Caco-2 (cell line): Measurements from ENCODE around the gene CPLX3. TPM values are rescaled to one million over a fixed set of nuclear protein-coding genes. Genes with fewer than 3 reads are reported as not detected.
"Not testable (repeated sequence)": the region's sequence is repeated elsewhere in the genome, so short reads cannot be mapped to it uniquely, and the experiment has no call there.

ENCODE experiments used
- BruUV-seq: library from RNA; stranded (reverse); fragments of 400-500 nt; replicated peaks from 2 replicates; lab custom pipeline; 2021; lab: Mats Ljungman, UMichigan
- CTCF ChIA-PET: fragments of 300-600 bp; sonication (Branson Sonifier 250); formaldehyde crosslinking; loops from one replicate; lab custom pipeline; 2022; ENCODE audit warnings: antibody characterized with exemption; lab: Charles Lee
- POLR2A ChIA-PET: fragments of 300-600 bp; sonication (Branson Sonifier 250); formaldehyde crosslinking; loops from one replicate; lab custom pipeline; 2022; ENCODE audit warnings: antibody characterized with exemption; lab: Charles Lee
- DNase-seq, 2 experiments: peaks; one replicate each; pipeline versions ENCODE4 v3.0.0 to v3.0.0-alpha.2; 2020 to 2022
- H3K27me3 ChIP-seq: replicated peaks from 2 replicates; pipeline ENCODE4 v1.6.0; 2011; ENCODE audit warnings: low read length; ENCODE audit not compliant: control insufficient read depth, insufficient read depth
- H3K36me3 ChIP-seq: 2 replicates; pipeline ENCODE4 v1.5.1; 2011; ENCODE audit warnings: low read length; ENCODE audit not compliant: control insufficient read depth, insufficient read depth
- H3K4me1 ChIP-seq: fragments of 250-450 bp; sonication (Bioruptor Pico); 2 replicates; pipeline ENCODE4 v1.5.1; 2020; ENCODE audit warnings: mild to moderate bottlenecking
- H3K4me3 ChIP-seq: 2 replicates; pipeline ENCODE4 v1.5.1; 2011; ENCODE audit warnings: low read depth, mild to moderate bottlenecking, control low read depth, low read length
- H3K9me3 ChIP-seq: fragments of 250-450 bp; sonication (Bioruptor Pico); 2 replicates; pipeline ENCODE4 v1.5.1; 2020; ENCODE audit warnings: mild to moderate bottlenecking, moderate library complexity
- H3K27ac Mint-ChIP-seq: one replicate; pipeline ENCODE4 v1.8.0; 2022; ENCODE audit warnings: mixed read lengths; ENCODE audit not compliant: unreplicated experiment
- H3K27me3 Mint-ChIP-seq: one replicate; pipeline ENCODE4 v1.8.0; 2022; ENCODE audit warnings: mixed read lengths; ENCODE audit not compliant: insufficient read depth, unreplicated experiment
- H3K36me3 Mint-ChIP-seq: one replicate; pipeline ENCODE4 v1.8.0; 2022; ENCODE audit warnings: mild to moderate bottlenecking, mixed read lengths; ENCODE audit not compliant: insufficient read depth, unreplicated experiment
- H3K4me1 Mint-ChIP-seq: one replicate; pipeline ENCODE4 v1.8.0; 2022; ENCODE audit warnings: low read depth, mixed read lengths; ENCODE audit not compliant: unreplicated experiment
- H3K4me3 Mint-ChIP-seq: one replicate; pipeline ENCODE4 v1.8.0; 2022; ENCODE audit warnings: mild to moderate bottlenecking, moderate library complexity, mixed read lengths; ENCODE audit not compliant: unreplicated experiment
- H3K9me3 Mint-ChIP-seq: one replicate; pipeline ENCODE4 v1.8.0; 2022; ENCODE audit warnings: mixed read lengths; ENCODE audit not compliant: unreplicated experiment
- CTCF ChIP-seq, 2 experiments: fragments of 200-600 bp in 1 of 2; IDR thresholded peaks; 1 replicate in 1 of 2; 2 replicates in 1 of 2; pipeline versions ENCODE4 v1.5.1 to v1.8.0; 2011 to 2022; ENCODE audit warnings: antibody characterized with exemption in 1 of 2, control low read depth in 1 of 2, inconsistent platforms in 1 of 2, low read depth in 1 of 2, low read length in 1 of 2, mild to moderate bottlenecking in 1 of 2, moderate library complexity in 1 of 2; ENCODE audit not compliant: insufficient read depth in 1 of 2, severe bottlenecking in 1 of 2, unreplicated experiment in 1 of 2
- intact Hi-C: fragments of 100-400 bp; cut with micrococcal nuclease; formaldehyde crosslinking; loops from one replicate; pipeline ENCODE4 v1.10.0; 2022; ENCODE audit not compliant: unreplicated experiment
- total RNA-seq: library from RNA; stranded (reverse); gene quantifications from 2 replicates; pipeline ENCODE4 v1.2.3, GENCODE V29; 2022

CPLX3 gene
- total RNA-seq, 1 experiment from 2014 or later, result not detected

GRCh38 chr15:74784426-74785193 lies 41.8 kb upstream of the CPLX3 start:
- TSS peak; percentile 23 for BruUV-seq
- H3K4me3 ChIP-seq, result no peak overlapping the region
- peaks cover 22% of the 10 kb centered on the region for H3K4me1 Mint-ChIP-seq
- no peaks in the 10 kb centered on the region for H3K9me3 Mint-ChIP-seq
- H3K27ac Mint-ChIP-seq, result no peak overlapping the region
- no peak for DNase-seq
- H3K36me3 ChIP-seq, result no peaks in the 10 kb centered on the region
- CTCF ChIA-PET, result interaction anchor here (1.5 kb wide), 1 partner anchor 13 kb away, joined by 6 read pairs; no protein-coding TSS in a partner anchor
- intact Hi-C loops, result no loop called here
- H3K4me3 Mint-ChIP-seq, result no peak overlapping the region
- no peaks in the 10 kb centered on the region for H3K9me3 ChIP-seq
- POLR2A ChIA-PET, result interaction anchor here (0.6 kb wide), 1 partner anchor 122 kb away, joined by 3 read pairs; no protein-coding TSS in a partner anchor
- peaks cover 5% of the 10 kb centered on the region for H3K36me3 Mint-ChIP-seq
- no peaks in the 10 kb centered on the region for H3K27me3 ChIP-seq
- peaks cover 41% of the 10 kb centered on the region for H3K4me1 ChIP-seq
- no peaks in the 10 kb centered on the region for H3K27me3 Mint-ChIP-seq
- TF ChIP-seq CTCF (IDR thresholded peaks at IDR 0.05; ENCODE audit: insufficient read depth in 1 of 2, low read depth in 1 of 2, low read length in 1 of 2, severe bottlenecking in 1 of 2, unreplicated experiment in 1 of 2), result no peak

- H3K9me3 ChIP-seq, result no peaks in the 10 kb centered on the region
- POLR2A ChIA-PET, result interaction anchor here (0.5 kb wide), 1 partner anchor 19 kb away, joined by 3 read pairs; no protein-coding TSS in a partner anchor
- Mint-ChIP-seq H3K27ac (no peak overlapping the region), H3K27me3 (no peaks in the 10 kb centered on the region), H3K4me1 (peaks cover 15% of the 10 kb centered on the region), H3K4me3 (no peak overlapping the region), H3K9me3 (no peaks in the 10 kb centered on the region), H3K36me3 (peaks cover 5% of the 10 kb centered on the region)
- DNase-seq, result no peak
- intact Hi-C loops, result no loop called here
- H3K4me3 ChIP-seq, result no peak overlapping the region
- CTCF ChIA-PET, result no interaction called here
- no peak for TF ChIP-seq CTCF (IDR thresholded peaks at IDR 0.05; ENCODE audit: insufficient read depth in 1 of 2, low read depth in 1 of 2, low read length in 1 of 2, severe bottlenecking in 1 of 2, unreplicated experiment in 1 of 2)
- H3K4me1 ChIP-seq, result peaks cover 37% of the 10 kb centered on the region
- BruUV-seq, result no TSS peak
- H3K36me3 ChIP-seq, result no peaks in the 10 kb centered on the region; the same call in 1 of the 2 replicates
- no peaks in the 10 kb centered on the region for H3K27me3 ChIP-seq
Measured at GRCh38 chr15:74785194-74786032, 41.0 kb upstream of the CPLX3 start.

- H3K36me3 Mint-ChIP-seq, H3K4me1 Mint-ChIP-seq, H3K27ac Mint-ChIP-seq, H3K9me3 Mint-ChIP-seq, CTCF ChIA-PET, H3K4me3 ChIP-seq, intact Hi-C loops, H3K4me3 Mint-ChIP-seq, H3K27me3 Mint-ChIP-seq, DNase-seq, BruUV-seq, H3K27me3 ChIP-seq, H3K36me3 ChIP-seq, H3K9me3 ChIP-seq: not testable (repeated sequence)
- peaks cover 36% of the 10 kb centered on the region for H3K4me1 ChIP-seq
- POLR2A ChIA-PET, result interaction anchor here (0.5 kb wide), 1 partner anchor 19 kb away, joined by 3 read pairs; no protein-coding TSS in a partner anchor
Measured at GRCh38 chr15:74786081-74786480, 40.3 kb upstream of the CPLX3 start.
